H9 (cell line): ENCODE data around the gene MORC1. TPM values are rescaled to one million over a fixed set of nuclear protein-coding genes. Genes with fewer than 3 reads are reported as not detected.

ENCODE experiments used
- DNase-seq: peaks from one replicate; pipeline ENCODE4 v3.0.0-alpha.2; 2017
- H2AFZ ChIP-seq: one replicate; pipeline ENCODE4 v1.6.1; 2013; ENCODE audit warnings: mild to moderate bottlenecking, low read length, control low read depth, moderate library complexity
- H2AK5ac ChIP-seq: 2 replicates; pipeline ENCODE4 v1.6.1; 2013; ENCODE audit warnings: low read length, control low read depth, mixed read lengths; ENCODE audit not compliant: insufficient read length
- H2BK120ac ChIP-seq: one replicate; pipeline ENCODE4 v1.6.1; 2013; ENCODE audit warnings: low read depth, mild to moderate bottlenecking, low read length, control low read depth, inconsistent platforms; ENCODE audit not compliant: poor library complexity, severe bottlenecking
- H2BK12ac ChIP-seq: 2 replicates; pipeline ENCODE4 v1.6.1; 2013; ENCODE audit warnings: low read length, control low read depth, mixed read lengths, low read depth; ENCODE audit not compliant: insufficient read length
- H2BK15ac ChIP-seq: 2 replicates; pipeline ENCODE4 v1.6.1; 2013; ENCODE audit warnings: low read depth, low read length, control low read depth
- H2BK20ac ChIP-seq: one replicate; pipeline ENCODE4 v1.6.1; 2013; ENCODE audit warnings: low read depth, mild to moderate bottlenecking, low read length, control low read depth, inconsistent platforms; ENCODE audit not compliant: poor library complexity, severe bottlenecking
- H2BK5ac ChIP-seq: 2 replicates; pipeline ENCODE4 v1.6.1; 2013; ENCODE audit warnings: low read length, control low read depth, mixed read lengths; ENCODE audit not compliant: insufficient read length
- H3K14ac ChIP-seq: 2 replicates; pipeline ENCODE4 v1.6.1; 2013; ENCODE audit warnings: low read length, control low read depth; ENCODE audit not compliant: insufficient read depth
- H3K18ac ChIP-seq: 2 replicates; pipeline ENCODE4 v1.6.1; 2013; ENCODE audit warnings: low read depth, mild to moderate bottlenecking, mixed read lengths, low read length, control low read depth; ENCODE audit not compliant: insufficient read length
- H3K23ac ChIP-seq: 2 replicates; pipeline ENCODE4 v1.6.1; 2013; ENCODE audit warnings: low read length, control low read depth, mixed read lengths, low read depth; ENCODE audit not compliant: insufficient read length
- H3K23me2 ChIP-seq: 2 replicates; pipeline ENCODE4 v1.6.1; 2013; ENCODE audit warnings: low read depth, mild to moderate bottlenecking, mixed read lengths, low read length, control low read depth; ENCODE audit not compliant: insufficient read length, poor library complexity, severe bottlenecking
- H3K27ac ChIP-seq: 2 replicates; pipeline ENCODE4 v1.5.1; 2013; ENCODE audit warnings: low read length, control low read depth, mixed read lengths, low read depth; ENCODE audit not compliant: insufficient read length
- H3K27me3 ChIP-seq: 2 replicates; pipeline ENCODE4 v1.6.1; 2013; ENCODE audit warnings: low read length, control low read depth, inconsistent platforms; ENCODE audit not compliant: insufficient read depth
- H3K4ac ChIP-seq: 2 replicates; pipeline ENCODE4 v1.6.1; 2013; ENCODE audit warnings: low read depth, mild to moderate bottlenecking, control low read depth, inconsistent platforms, low read length, moderate library complexity
- H3K4me1 ChIP-seq: 2 replicates; pipeline ENCODE4 v1.6.1; 2013; ENCODE audit warnings: low read length, control low read depth, inconsistent platforms; ENCODE audit not compliant: insufficient read depth
- H3K4me2 ChIP-seq: 2 replicates; pipeline ENCODE4 v1.6.1; 2013; ENCODE audit warnings: low read length, control low read depth, mixed read lengths; ENCODE audit not compliant: insufficient read length, insufficient read depth
- H3K56ac ChIP-seq: 2 replicates; pipeline ENCODE4 v1.6.1; 2013; ENCODE audit warnings: low read depth, mild to moderate bottlenecking, mixed read lengths, low read length, control low read depth; ENCODE audit not compliant: insufficient read length
- H3K79me1 ChIP-seq: 2 replicates; pipeline ENCODE4 v1.6.1; 2013; ENCODE audit warnings: low read depth, mild to moderate bottlenecking, moderate library complexity, low read length, control low read depth, inconsistent platforms; ENCODE audit not compliant: insufficient read depth, poor library complexity, severe bottlenecking
- H3K79me2 ChIP-seq: 2 replicates; pipeline ENCODE4 v1.6.1; 2013; ENCODE audit warnings: low read length, control low read depth, inconsistent platforms; ENCODE audit not compliant: insufficient read depth
- H3K9ac ChIP-seq: 2 replicates; pipeline ENCODE4 v1.6.1; 2013; ENCODE audit warnings: low read length, control low read depth, mixed read lengths; ENCODE audit not compliant: insufficient read length; ENCODE audit errors: extremely low read depth
- H3K9me3 ChIP-seq: one replicate; pipeline ENCODE4 v1.6.1; 2013; ENCODE audit warnings: low read depth, low read length, inconsistent platforms; ENCODE audit not compliant: control insufficient read depth
- H3T11ph ChIP-seq: one replicate; pipeline ENCODE4 v1.6.1; 2013; ENCODE audit warnings: mild to moderate bottlenecking, low read length, control low read depth, inconsistent platforms
- H4K20me1 ChIP-seq: one replicate; pipeline ENCODE4 v1.6.1; 2013; ENCODE audit not compliant: control insufficient read depth, insufficient read length, insufficient read depth
- H4K5ac ChIP-seq: 2 replicates; pipeline ENCODE4 v1.6.1; 2013; ENCODE audit warnings: low read depth, mild to moderate bottlenecking, mixed read lengths, low read length, control low read depth; ENCODE audit not compliant: insufficient read length
- H4K8ac ChIP-seq: replicated peaks from 2 replicates; pipeline ENCODE4 v1.6.1; 2013; ENCODE audit warnings: low read length, control low read depth, mixed read lengths, low read depth; ENCODE audit not compliant: insufficient read length
- H4K91ac ChIP-seq: 2 replicates; pipeline ENCODE4 v1.6.1; 2013; ENCODE audit warnings: low read depth, mild to moderate bottlenecking, moderate library complexity, mixed read lengths, low read length, control low read depth; ENCODE audit not compliant: insufficient read length
- H3K27ac Mint-ChIP-seq, 3 experiments: 2 replicates in 2 of 3; 3 replicates in 1 of 3; pipeline ENCODE4 v1.8.0; 2020 to 2021; ENCODE audit warnings: mixed read lengths in 3 of 3, mild to moderate bottlenecking in 1 of 3, moderate library complexity in 1 of 3
- H3K27me3 Mint-ChIP-seq: 2 replicates; pipeline ENCODE4 v1.8.0; 2021; ENCODE audit warnings: low read depth, mild to moderate bottlenecking, moderate library complexity, mixed read lengths
- H3K36me3 Mint-ChIP-seq, 3 experiments: 2 replicates in 2 of 3; 3 replicates in 1 of 3; pipeline ENCODE4 v1.8.0; 2020 to 2021; ENCODE audit warnings: low read depth in 3 of 3, mixed read lengths in 3 of 3; ENCODE audit not compliant: insufficient read depth in 1 of 3
- H3K4me1 Mint-ChIP-seq, 2 experiments: 2 replicates each; pipeline ENCODE4 v1.8.0; 2020; ENCODE audit warnings: mixed read lengths in 2 of 2
- H3K4me3 Mint-ChIP-seq, 2 experiments: 2 replicates in 1 of 2; 3 replicates in 1 of 2; pipeline ENCODE4 v1.8.0; 2020 to 2021; ENCODE audit warnings: mild to moderate bottlenecking in 2 of 2, mixed read lengths in 2 of 2, moderate library complexity in 1 of 2
- H3K9me3 Mint-ChIP-seq, 2 experiments: 2 replicates in 1 of 2; 3 replicates in 1 of 2; pipeline ENCODE4 v1.8.0; 2020; ENCODE audit warnings: mild to moderate bottlenecking in 2 of 2, mixed read lengths in 2 of 2, moderate library complexity in 1 of 2
- WGBS: extraction: QIAGEN DNeasy Blood & Tissue Kit; methylation state at CpG from one replicate; pipeline ENCODE4 v1.1.7; 2013; ENCODE audit warnings: missing lambda C conversion rate, low lambda C conversion rate, mixed read lengths; ENCODE audit not compliant: insufficient read length; ENCODE audit errors: extremely low coverage; 5-methylcytosine and 5-hydroxymethylcytosine counted together
- total RNA-seq: library from RNA; stranded (reverse); gene quantifications from 2 replicates; pipeline ENCODE4 v1.2.1, GENCODE V29; 2021
- TF ChIP-seq, protein P1 (sequence below): fragments of 200-600 bp; sonication (generic); conservative IDR thresholded peaks from 3 replicates; pipeline ENCODE4 v1.8.0; 2021; ENCODE audit warnings: antibody characterized with exemption, mild to moderate bottlenecking

MORC1 gene
- total RNA-seq, 1 experiment from 2014 or later = not detected

DNA sequence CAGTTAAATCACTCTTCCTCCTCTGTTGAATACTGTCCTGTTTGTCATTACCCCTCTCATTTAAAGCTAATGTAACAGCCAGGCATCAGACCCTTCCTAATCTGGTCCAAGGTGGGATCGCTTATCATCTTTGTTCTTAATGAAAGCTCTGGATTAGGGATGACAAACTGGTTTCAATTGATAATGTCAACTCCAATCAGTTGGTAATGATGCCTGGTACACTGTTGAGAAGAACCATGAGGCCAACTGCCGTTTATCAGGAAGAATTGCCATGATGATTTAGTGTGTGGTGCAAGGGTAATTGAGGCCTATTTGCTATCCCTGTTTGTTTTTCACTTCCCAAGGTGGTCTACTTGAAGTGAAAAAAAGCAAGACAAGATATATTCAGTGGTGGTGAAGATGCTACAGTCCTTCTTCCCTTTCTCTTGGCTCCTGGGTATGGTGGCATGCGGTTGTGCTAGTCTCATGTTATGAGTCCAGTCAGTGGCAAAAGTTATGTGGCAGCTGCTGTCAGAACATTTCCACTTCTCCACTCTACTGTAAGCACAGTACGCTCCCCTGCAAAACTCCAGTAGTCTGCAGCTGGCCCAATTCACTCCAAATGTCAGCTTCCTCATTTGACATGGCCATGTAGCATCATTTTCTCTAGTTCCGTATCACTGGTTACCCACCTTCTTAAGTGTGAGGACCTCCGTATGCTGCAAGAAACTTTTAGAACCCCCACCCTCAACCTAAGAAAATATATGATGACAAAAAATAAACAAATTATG lies 72.5 kb downstream of the MORC1 start:
- Histone ChIP-seq H2BK15ac (no peak overlapping the region), H2BK12ac (no peak overlapping the region), H3K4me2 (no peak overlapping the region), H4K20me1 (no peaks in the 10 kb centered on the region), H3K9ac (no peak overlapping the region), H3K4me1 (no peaks in the 10 kb centered on the region), H4K8ac (no peak overlapping the region), H2BK20ac (no peak overlapping the region), H3K27ac (no peak overlapping the region), H3K56ac (no peak overlapping the region), H3K18ac (no peak overlapping the region), H2BK120ac (no peak overlapping the region), H3T11ph (no peak overlapping the region), H3K14ac (no peak overlapping the region), H3K9me3 (no peaks in the 10 kb centered on the region), H2AFZ (no peak overlapping the region), H3K79me2 (no peaks in the 10 kb centered on the region), H3K27me3 (no peaks in the 10 kb centered on the region), H2BK5ac (no peak overlapping the region), H3K79me1 (no peaks in the 10 kb centered on the region), H2AK5ac (no peak overlapping the region), H3K23ac (no peak overlapping the region), H3K4ac (no peak overlapping the region), H4K91ac (no peak overlapping the region), H4K5ac (no peak overlapping the region), H3K23me2 (no peaks in the 10 kb centered on the region)
- H3K9me3 Mint-ChIP-seq = no peaks in the 10 kb centered on the region
- no peak overlapping the region for H3K4me3 Mint-ChIP-seq
- no peak for DNase-seq
- no CpG with 5 or more reads among the region's 6 CpGs for WGBS
- no peaks in the 10 kb centered on the region for H3K36me3 Mint-ChIP-seq
- TF ChIP-seq, protein P1, sequence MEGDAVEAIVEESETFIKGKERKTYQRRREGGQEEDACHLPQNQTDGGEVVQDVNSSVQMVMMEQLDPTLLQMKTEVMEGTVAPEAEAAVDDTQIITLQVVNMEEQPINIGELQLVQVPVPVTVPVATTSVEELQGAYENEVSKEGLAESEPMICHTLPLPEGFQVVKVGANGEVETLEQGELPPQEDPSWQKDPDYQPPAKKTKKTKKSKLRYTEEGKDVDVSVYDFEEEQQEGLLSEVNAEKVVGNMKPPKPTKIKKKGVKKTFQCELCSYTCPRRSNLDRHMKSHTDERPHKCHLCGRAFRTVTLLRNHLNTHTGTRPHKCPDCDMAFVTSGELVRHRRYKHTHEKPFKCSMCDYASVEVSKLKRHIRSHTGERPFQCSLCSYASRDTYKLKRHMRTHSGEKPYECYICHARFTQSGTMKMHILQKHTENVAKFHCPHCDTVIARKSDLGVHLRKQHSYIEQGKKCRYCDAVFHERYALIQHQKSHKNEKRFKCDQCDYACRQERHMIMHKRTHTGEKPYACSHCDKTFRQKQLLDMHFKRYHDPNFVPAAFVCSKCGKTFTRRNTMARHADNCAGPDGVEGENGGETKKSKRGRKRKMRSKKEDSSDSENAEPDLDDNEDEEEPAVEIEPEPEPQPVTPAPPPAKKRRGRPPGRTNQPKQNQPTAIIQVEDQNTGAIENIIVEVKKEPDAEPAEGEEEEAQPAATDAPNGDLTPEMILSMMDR = no peak
- no peaks in the 10 kb centered on the region for H3K27me3 Mint-ChIP-seq
- no peak overlapping the region for H3K27ac Mint-ChIP-seq
- H3K4me1 Mint-ChIP-seq = peaks cover 13% of the 10 kb centered on the region in 2 experiments
